Suprapubic skin (tissue), 4 donors: ENCODE results near the gene ACSS1. TPM values are rescaled to one million over a fixed set of nuclear protein-coding genes. Genes with fewer than 3 reads are reported as not detected.

Experiments used
- DNase-seq, 2 donors: peaks; one replicate each; pipeline ENCODE4 v3.0.0-alpha.2; 2019; ENCODE audit warnings: low spot score in 2 of 2
- H3K27ac ChIP-seq: fragments of 200-600 bp; sonication (generic); one replicate; pipeline ENCODE4 v1.5.1; 2019
- H3K27me3 ChIP-seq: fragments of 200-600 bp; sonication (generic); one replicate; pipeline ENCODE4 v1.5.1; 2019
- H3K36me3 ChIP-seq: fragments of 200-600 bp; sonication (generic); one replicate; pipeline ENCODE4 v1.5.1; 2019
- H3K4me1 ChIP-seq: fragments of 200-600 bp; sonication (generic); one replicate; pipeline ENCODE4 v1.5.1; 2019
- H3K4me3 ChIP-seq: fragments of 200-600 bp; sonication (generic); one replicate; pipeline ENCODE4 v1.5.1; 2019; ENCODE audit warnings: mild to moderate bottlenecking
- H3K9me3 ChIP-seq: fragments of 200-600 bp; sonication (generic); one replicate; pipeline ENCODE4 v1.5.1; 2019
- CTCF ChIP-seq, 2 donors: fragments of 200-600 bp in 1 of 2; fragments of 450-650 bp in 1 of 2; sonication (generic) in 1 of 2; IDR thresholded peaks; one replicate each; pipeline ENCODE4 v1.5.1; 2016 to 2019; ENCODE audit warnings: antibody characterized with exemption in 2 of 2, mild to moderate bottlenecking in 1 of 2, moderate library complexity in 1 of 2
- EP300 ChIP-seq: sonication (generic); formaldehyde crosslinking; IDR thresholded peaks from one replicate; pipeline ENCODE4 v1.6.1; 2017; ENCODE audit warnings: antibody characterized with exemption
- POLR2A ChIP-seq, 2 donors: fragments of 450-650 bp; IDR thresholded peaks; one replicate each; pipeline ENCODE4 v1.6.1; 2017; ENCODE audit warnings: antibody characterized with exemption in 2 of 2, mild to moderate bottlenecking in 2 of 2, moderate library complexity in 2 of 2
- POLR2AphosphoS5 ChIP-seq, 3 donors: sonication (generic); formaldehyde crosslinking; IDR thresholded peaks; one replicate each; pipeline ENCODE4 v1.6.1; 2017; ENCODE audit warnings: antibody characterized with exemption in 3 of 3
- WGBS: methylation state at CpG from one replicate; pipeline ENCODE4 v1.1.5; 2018; 5-methylcytosine and 5-hydroxymethylcytosine counted together
- total RNA-seq, 4 donors: library from RNA; depleted of rRNA; stranded (reverse); fragments of >200 nt; gene quantifications; one replicate each; pipeline ENCODE4 v1.1.0, GENCODE V29; 2016

ACSS1 gene
- total RNA-seq, 4 donors from 2014 or later: 29.0 to 80.0 (median 47.6) TPM

GRCh38 chr20:25065625-25066338, 7.8 kb upstream of the ACSS1 start:
- peak in 1 of 2 donors; percentile 70 for DNase-seq
- H3K27ac ChIP-seq: no peak overlapping the region
- TF ChIP-seq POLR2A (IDR thresholded peaks at IDR 0.05) (no peak), POLR2AphosphoS5 (IDR thresholded peaks at IDR 0.05) (no peak), CTCF (IDR thresholded peaks at IDR 0.05) (peak; percentile 71 to 86)
- peaks cover 18% of the 10 kb centered on the region for H3K27me3 ChIP-seq
- no peak overlapping the region for H3K4me3 ChIP-seq
- peaks cover 8% of the 10 kb centered on the region for H3K4me1 ChIP-seq
- no peaks in the 10 kb centered on the region for H3K36me3 ChIP-seq
- no peaks in the 10 kb centered on the region for H3K9me3 ChIP-seq
- 17% methylated on average over 9 of the region's 9 CpGs for WGBS

DNA sequence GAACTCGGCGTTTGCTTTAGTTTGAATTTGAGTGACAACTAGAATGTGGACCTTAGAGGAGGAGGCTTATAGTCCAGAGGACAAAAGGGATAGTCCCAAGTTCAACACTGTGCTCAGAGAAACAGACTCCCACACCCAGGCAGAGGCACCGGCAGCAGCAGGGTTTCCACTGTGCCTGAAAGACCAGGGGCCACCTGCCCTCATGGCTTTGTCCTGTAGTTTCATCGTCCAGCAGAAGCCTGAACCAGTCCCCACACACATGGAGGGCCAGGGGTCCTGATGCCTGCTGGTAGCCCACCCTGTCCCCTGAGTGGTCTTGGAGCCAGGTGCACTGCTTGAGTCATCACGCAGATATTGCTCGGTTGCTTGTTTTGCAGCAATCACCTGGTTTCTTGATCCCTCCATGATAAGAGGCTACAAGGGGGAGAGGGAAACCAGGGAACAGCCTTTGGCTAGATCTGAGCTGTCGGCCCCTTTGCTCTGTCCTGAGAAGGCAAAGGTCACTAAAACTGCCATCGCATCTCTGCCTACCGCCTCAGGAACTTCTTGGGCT, 7.2 kb upstream of the ACSS1 start:
- peaks cover 10% of the 10 kb centered on the region for H3K4me1 ChIP-seq
- H3K9me3 ChIP-seq: no peaks in the 10 kb centered on the region
- no peak for TF ChIP-seq EP300
- no peak for TF ChIP-seq POLR2A (IDR thresholded peaks at IDR 0.05)
- no peak for TF ChIP-seq POLR2AphosphoS5 (IDR thresholded peaks at IDR 0.05)
- no peak for TF ChIP-seq CTCF (IDR thresholded peaks at IDR 0.05)
- no peak overlapping the region for H3K4me3 ChIP-seq
- H3K27ac ChIP-seq: no peak overlapping the region
- WGBS: 67% methylated on average over 8 of the region's 9 CpGs
- H3K27me3 ChIP-seq: peaks cover 18% of the 10 kb centered on the region
- no peaks in the 10 kb centered on the region for H3K36me3 ChIP-seq
- DNase-seq: peak in 1 of 2 donors; percentile 50

GRCh38 chr20:25064561-25065071, 6.7 kb upstream of the ACSS1 start:
- H3K27me3 ChIP-seq: peaks cover 14% of the 10 kb centered on the region
- DNase-seq: no peak

GRCh38 chr20:25063981-25064380, 6.0 kb upstream of the ACSS1 start:
- H3K4me3 ChIP-seq: no peak overlapping the region
- H3K27ac ChIP-seq: no peak overlapping the region
- peaks cover 20% of the 10 kb centered on the region for H3K4me1 ChIP-seq
- DNase-seq: no peak
- 80% methylated on average over 2 of the region's 2 CpGs for WGBS
- H3K9me3 ChIP-seq: no peaks in the 10 kb centered on the region
- peaks cover 8% of the 10 kb centered on the region for H3K27me3 ChIP-seq
- H3K36me3 ChIP-seq: no peaks in the 10 kb centered on the region
- TF ChIP-seq CTCF (IDR thresholded peaks at IDR 0.05) (no peak), EP300 (no peak), POLR2A (IDR thresholded peaks at IDR 0.05) (no peak), POLR2AphosphoS5 (IDR thresholded peaks at IDR 0.05) (no peak)

More at GRCh38 chr20:25064561-25065071, 6.7 kb upstream of the ACSS1 start:
- no peaks in the 10 kb centered on the region for H3K36me3 ChIP-seq
- 86% methylated on average over 4 of the region's 4 CpGs for WGBS
- peaks cover 14% of the 10 kb centered on the region for H3K4me1 ChIP-seq
- no peak for TF ChIP-seq CTCF (IDR thresholded peaks at IDR 0.05)
- no peak overlapping the region for H3K4me3 ChIP-seq
- no peaks in the 10 kb centered on the region for H3K9me3 ChIP-seq
- H3K27ac ChIP-seq: no peak overlapping the region

- no peak for DNase-seq
- no peaks in the 10 kb centered on the region for H3K36me3 ChIP-seq
- H3K9me3 ChIP-seq: no peaks in the 10 kb centered on the region
- H3K4me1 ChIP-seq: peaks cover 24% of the 10 kb centered on the region
- 81% methylated on average over 11 of the region's 11 CpGs for WGBS
- H3K4me3 ChIP-seq: no peak overlapping the region
- H3K27me3 ChIP-seq: peaks cover 7% of the 10 kb centered on the region
- no peak overlapping the region for H3K27ac ChIP-seq
- TF ChIP-seq POLR2A (IDR thresholded peaks at IDR 0.05): no peak
- no peak for TF ChIP-seq CTCF (IDR thresholded peaks at IDR 0.05)
- no peak for TF ChIP-seq EP300
- no peak for TF ChIP-seq POLR2AphosphoS5 (IDR thresholded peaks at IDR 0.05)
These were observed 5.6 kb upstream of the ACSS1 start for GRCh38 chr20:25063546-25063945.
